ENCODE measurements around the gene GSAP.

DNA sequence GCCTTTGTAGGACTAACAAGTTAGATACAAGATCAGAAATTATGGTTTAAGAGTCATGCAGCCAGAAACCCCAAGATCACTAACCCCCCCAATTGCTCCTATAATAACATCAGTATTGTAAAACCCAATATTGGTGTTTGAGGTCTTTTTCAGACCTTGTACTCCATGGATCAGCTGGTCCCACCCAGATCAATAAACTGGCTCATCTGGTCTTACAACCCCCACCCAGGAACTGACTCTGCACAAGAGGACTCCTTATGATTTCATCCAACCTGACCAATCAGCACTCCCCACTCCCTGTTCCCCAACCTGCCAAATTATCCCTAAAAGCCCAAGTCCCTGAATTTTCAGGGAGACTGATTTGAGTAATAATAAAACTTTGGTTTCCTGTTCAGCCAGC is 6.4 kb upstream of the GSAP start:
- TF ChIP-seq, protein P1, sequence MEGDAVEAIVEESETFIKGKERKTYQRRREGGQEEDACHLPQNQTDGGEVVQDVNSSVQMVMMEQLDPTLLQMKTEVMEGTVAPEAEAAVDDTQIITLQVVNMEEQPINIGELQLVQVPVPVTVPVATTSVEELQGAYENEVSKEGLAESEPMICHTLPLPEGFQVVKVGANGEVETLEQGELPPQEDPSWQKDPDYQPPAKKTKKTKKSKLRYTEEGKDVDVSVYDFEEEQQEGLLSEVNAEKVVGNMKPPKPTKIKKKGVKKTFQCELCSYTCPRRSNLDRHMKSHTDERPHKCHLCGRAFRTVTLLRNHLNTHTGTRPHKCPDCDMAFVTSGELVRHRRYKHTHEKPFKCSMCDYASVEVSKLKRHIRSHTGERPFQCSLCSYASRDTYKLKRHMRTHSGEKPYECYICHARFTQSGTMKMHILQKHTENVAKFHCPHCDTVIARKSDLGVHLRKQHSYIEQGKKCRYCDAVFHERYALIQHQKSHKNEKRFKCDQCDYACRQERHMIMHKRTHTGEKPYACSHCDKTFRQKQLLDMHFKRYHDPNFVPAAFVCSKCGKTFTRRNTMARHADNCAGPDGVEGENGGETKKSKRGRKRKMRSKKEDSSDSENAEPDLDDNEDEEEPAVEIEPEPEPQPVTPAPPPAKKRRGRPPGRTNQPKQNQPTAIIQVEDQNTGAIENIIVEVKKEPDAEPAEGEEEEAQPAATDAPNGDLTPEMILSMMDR (IDR thresholded peaks at IDR 0.05): no peak
- TF ChIP-seq POLR2AphosphoS5 (IDR thresholded peaks at IDR 0.05; ENCODE audit: low read depth, low read length) (no peak), NFIC (IDR thresholded peaks at IDR 0.05; ENCODE audit: borderline replicate concordance) (no peak), GABPA (IDR thresholded peaks at IDR 0.05; ENCODE audit: low read depth) (no peak), EP300 (IDR thresholded peaks at IDR 0.05; ENCODE audit: borderline replicate concordance in 1 of 2, low read depth in 1 of 2, low read length in 1 of 2) (no peak), FOXJ3 (CRISPR knock-in tag; IDR thresholded peaks at IDR 0.05) (no peak), RXRA (IDR thresholded peaks at IDR 0.05; ENCODE audit: borderline replicate concordance, low read depth) (no peak), TEAD4 (IDR thresholded peaks at IDR 0.05; ENCODE audit: borderline replicate concordance, insufficient read depth) (no peak), TCF12 (IDR thresholded peaks at IDR 0.05) (no peak), EZH2phosphoT487 (IDR thresholded peaks at IDR 0.05; ENCODE audit: borderline replicate concordance, low read depth) (no peak)
- TF ChIP-seq, protein P2, sequence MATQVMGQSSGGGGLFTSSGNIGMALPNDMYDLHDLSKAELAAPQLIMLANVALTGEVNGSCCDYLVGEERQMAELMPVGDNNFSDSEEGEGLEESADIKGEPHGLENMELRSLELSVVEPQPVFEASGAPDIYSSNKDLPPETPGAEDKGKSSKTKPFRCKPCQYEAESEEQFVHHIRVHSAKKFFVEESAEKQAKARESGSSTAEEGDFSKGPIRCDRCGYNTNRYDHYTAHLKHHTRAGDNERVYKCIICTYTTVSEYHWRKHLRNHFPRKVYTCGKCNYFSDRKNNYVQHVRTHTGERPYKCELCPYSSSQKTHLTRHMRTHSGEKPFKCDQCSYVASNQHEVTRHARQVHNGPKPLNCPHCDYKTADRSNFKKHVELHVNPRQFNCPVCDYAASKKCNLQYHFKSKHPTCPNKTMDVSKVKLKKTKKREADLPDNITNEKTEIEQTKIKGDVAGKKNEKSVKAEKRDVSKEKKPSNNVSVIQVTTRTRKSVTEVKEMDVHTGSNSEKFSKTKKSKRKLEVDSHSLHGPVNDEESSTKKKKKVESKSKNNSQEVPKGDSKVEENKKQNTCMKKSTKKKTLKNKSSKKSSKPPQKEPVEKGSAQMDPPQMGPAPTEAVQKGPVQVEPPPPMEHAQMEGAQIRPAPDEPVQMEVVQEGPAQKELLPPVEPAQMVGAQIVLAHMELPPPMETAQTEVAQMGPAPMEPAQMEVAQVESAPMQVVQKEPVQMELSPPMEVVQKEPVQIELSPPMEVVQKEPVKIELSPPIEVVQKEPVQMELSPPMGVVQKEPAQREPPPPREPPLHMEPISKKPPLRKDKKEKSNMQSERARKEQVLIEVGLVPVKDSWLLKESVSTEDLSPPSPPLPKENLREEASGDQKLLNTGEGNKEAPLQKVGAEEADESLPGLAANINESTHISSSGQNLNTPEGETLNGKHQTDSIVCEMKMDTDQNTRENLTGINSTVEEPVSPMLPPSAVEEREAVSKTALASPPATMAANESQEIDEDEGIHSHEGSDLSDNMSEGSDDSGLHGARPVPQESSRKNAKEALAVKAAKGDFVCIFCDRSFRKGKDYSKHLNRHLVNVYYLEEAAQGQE (IDR thresholded peaks at IDR 0.05; ENCODE audit: low read depth, low read length): no peak
- TF ChIP-seq, protein P3, sequence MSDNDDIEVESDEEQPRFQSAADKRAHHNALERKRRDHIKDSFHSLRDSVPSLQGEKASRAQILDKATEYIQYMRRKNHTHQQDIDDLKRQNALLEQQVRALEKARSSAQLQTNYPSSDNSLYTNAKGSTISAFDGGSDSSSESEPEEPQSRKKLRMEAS (IDR thresholded peaks at IDR 0.05; ENCODE audit: low read depth): no peak
- TF ChIP-seq, protein P4, sequence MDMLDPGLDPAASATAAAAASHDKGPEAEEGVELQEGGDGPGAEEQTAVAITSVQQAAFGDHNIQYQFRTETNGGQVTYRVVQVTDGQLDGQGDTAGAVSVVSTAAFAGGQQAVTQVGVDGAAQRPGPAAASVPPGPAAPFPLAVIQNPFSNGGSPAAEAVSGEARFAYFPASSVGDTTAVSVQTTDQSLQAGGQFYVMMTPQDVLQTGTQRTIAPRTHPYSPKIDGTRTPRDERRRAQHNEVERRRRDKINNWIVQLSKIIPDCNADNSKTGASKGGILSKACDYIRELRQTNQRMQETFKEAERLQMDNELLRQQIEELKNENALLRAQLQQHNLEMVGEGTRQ (IDR thresholded peaks at IDR 0.05; ENCODE audit: borderline replicate concordance, low read depth, low read length): no peak
- TF ChIP-seq, protein P5, sequence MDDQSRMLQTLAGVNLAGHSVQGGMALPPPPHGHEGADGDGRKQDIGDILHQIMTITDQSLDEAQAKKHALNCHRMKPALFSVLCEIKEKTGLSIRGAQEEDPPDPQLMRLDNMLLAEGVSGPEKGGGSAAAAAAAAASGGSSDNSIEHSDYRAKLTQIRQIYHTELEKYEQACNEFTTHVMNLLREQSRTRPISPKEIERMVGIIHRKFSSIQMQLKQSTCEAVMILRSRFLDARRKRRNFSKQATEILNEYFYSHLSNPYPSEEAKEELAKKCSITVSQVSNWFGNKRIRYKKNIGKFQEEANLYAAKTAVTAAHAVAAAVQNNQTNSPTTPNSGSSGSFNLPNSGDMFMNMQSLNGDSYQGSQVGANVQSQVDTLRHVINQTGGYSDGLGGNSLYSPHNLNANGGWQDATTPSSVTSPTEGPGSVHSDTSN (IDR thresholded peaks at IDR 0.05): no peak
